Gastroesophageal sphincter (tissue), 3 donors: Measurements from ENCODE around the gene PRDM13.

Source experiments
- EP300 ChIP-seq: sonication (generic); formaldehyde crosslinking; IDR thresholded peaks from one replicate; pipeline ENCODE4 v1.6.1; 2017; ENCODE audit warnings: antibody characterized with exemption, mild to moderate bottlenecking
- POLR2A ChIP-seq, 2 donors: fragments of 450-650 bp; IDR thresholded peaks; one replicate each; pipeline ENCODE4 v1.6.1; 2017; ENCODE audit warnings: antibody characterized with exemption in 2 of 2, mild to moderate bottlenecking in 2 of 2, moderate library complexity in 1 of 2
- POLR2AphosphoS5 ChIP-seq: sonication (generic); formaldehyde crosslinking; IDR thresholded peaks from one replicate; pipeline ENCODE4 v1.6.1; 2017; ENCODE audit warnings: antibody characterized with exemption
- TF ChIP-seq, protein P1 (sequence below), 4 experiments: fragments of 200-600 bp in 2 of 4; fragments of 450-650 bp in 2 of 4; sonication (generic) in 1 of 4; IDR thresholded peaks; one replicate each; pipeline ENCODE4 v1.5.1; 2017 to 2019; ENCODE audit warnings: antibody characterized with exemption in 4 of 4, mild to moderate bottlenecking in 2 of 4, moderate library complexity in 2 of 4

DNA sequence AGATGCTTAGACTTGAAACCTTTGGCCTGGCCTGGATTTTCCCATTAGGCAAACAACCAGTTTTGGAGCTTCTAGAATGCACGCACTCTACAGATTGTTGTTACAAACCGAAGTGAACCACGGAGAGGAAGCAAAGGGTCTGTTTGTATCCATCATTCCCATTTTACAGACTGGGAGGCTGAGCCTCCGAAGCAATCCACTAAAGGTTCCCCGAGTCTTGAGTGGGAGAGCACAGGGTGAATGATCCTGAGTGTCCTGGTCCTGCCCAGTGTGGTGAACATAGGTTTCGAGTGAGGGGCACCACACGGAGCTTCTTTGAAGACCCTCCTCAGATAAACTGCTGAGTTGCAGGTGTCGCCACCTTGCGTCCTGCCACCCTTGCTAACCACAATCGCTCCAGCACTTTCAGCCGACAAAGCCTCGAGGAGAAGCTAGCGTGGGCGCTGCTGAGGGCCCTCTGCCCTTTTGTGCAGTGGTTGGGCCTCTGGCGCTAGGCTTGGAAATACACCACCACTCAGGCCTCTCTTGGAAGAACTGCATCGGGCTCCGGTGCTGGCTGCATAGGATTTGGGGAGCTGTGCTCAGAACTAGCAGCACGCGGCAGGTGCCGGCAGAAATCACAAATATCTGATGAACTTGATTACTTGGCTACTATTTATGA lies 1.4 kb upstream of the PRDM13 start:
- TF ChIP-seq POLR2A (IDR thresholded peaks at IDR 0.05) (no peak), POLR2AphosphoS5 (no peak), EP300 (no peak)
- TF ChIP-seq, protein P1, sequence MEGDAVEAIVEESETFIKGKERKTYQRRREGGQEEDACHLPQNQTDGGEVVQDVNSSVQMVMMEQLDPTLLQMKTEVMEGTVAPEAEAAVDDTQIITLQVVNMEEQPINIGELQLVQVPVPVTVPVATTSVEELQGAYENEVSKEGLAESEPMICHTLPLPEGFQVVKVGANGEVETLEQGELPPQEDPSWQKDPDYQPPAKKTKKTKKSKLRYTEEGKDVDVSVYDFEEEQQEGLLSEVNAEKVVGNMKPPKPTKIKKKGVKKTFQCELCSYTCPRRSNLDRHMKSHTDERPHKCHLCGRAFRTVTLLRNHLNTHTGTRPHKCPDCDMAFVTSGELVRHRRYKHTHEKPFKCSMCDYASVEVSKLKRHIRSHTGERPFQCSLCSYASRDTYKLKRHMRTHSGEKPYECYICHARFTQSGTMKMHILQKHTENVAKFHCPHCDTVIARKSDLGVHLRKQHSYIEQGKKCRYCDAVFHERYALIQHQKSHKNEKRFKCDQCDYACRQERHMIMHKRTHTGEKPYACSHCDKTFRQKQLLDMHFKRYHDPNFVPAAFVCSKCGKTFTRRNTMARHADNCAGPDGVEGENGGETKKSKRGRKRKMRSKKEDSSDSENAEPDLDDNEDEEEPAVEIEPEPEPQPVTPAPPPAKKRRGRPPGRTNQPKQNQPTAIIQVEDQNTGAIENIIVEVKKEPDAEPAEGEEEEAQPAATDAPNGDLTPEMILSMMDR (IDR thresholded peaks at IDR 0.05), result no peak
